ENCODE data around the gene ADRM1.

ADRM1 gene

DNA sequence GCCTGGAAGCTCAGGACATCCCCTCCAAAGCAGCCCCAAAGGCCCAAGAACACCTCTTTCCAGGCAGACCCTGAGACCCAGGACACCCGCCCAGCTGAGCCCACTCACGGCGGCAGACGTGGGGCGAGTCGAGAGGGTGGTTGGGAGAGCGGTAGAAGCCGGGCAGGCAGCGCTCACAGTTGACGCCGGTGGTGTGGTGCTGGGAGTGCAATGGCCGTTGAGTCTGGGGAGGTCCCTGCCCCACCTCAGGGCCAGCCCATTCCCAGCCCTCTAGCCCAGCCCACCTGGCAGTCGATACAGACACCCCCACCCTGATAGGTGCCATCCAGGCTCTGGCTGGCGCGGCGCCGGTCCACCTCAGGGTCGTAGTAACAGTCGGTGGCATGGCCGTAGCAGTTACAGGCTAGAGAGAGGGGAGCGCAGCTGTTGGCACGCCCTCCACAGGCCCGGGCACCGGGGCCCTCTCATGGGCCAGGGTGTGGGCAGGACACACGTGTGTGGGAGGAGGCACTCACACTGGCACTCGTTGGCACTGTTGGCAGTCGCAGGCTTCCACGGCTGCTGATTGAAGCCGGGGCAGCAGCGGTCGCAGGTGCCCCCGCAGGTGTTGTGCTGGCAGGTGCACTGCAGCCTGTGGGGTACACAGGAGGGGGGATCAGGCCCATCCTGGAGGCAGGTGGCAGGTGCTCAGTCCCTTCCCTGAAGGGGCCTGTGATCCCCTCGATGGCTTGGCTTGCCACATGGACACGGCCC lies 43.8 kb downstream of the ADRM1 start:
- no peak overlapping the region for H3K27ac ChIP-seq
- TF ChIP-seq, protein P1, sequence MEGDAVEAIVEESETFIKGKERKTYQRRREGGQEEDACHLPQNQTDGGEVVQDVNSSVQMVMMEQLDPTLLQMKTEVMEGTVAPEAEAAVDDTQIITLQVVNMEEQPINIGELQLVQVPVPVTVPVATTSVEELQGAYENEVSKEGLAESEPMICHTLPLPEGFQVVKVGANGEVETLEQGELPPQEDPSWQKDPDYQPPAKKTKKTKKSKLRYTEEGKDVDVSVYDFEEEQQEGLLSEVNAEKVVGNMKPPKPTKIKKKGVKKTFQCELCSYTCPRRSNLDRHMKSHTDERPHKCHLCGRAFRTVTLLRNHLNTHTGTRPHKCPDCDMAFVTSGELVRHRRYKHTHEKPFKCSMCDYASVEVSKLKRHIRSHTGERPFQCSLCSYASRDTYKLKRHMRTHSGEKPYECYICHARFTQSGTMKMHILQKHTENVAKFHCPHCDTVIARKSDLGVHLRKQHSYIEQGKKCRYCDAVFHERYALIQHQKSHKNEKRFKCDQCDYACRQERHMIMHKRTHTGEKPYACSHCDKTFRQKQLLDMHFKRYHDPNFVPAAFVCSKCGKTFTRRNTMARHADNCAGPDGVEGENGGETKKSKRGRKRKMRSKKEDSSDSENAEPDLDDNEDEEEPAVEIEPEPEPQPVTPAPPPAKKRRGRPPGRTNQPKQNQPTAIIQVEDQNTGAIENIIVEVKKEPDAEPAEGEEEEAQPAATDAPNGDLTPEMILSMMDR (conservative IDR thresholded peaks at IDR 0.05) = no peak

DNA sequence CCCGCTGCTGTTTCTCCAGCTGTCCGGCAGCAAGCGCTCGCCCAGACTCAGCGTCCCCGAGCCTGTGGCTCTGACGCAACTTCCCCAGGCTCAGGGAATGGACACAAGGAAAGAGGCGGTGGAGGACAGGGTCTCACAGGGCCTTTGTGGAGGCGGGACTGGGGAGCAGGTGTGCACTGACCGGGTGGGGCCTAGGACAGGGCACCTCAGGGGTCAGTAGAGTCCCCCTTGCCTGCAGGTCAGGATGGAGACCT lies 44.3 kb downstream of the ADRM1 start:
- TF ChIP-seq, protein P1 (conservative IDR thresholded peaks at IDR 0.05) = no peak
- no peak overlapping the region for H3K27ac ChIP-seq

GRCh38 chr20:62347445-62347844 lies 44.6 kb downstream of the ADRM1 start:
- TF ChIP-seq, protein P1 (conservative IDR thresholded peaks at IDR 0.05) = no peak
- H3K27ac ChIP-seq = no peak overlapping the region

DNA sequence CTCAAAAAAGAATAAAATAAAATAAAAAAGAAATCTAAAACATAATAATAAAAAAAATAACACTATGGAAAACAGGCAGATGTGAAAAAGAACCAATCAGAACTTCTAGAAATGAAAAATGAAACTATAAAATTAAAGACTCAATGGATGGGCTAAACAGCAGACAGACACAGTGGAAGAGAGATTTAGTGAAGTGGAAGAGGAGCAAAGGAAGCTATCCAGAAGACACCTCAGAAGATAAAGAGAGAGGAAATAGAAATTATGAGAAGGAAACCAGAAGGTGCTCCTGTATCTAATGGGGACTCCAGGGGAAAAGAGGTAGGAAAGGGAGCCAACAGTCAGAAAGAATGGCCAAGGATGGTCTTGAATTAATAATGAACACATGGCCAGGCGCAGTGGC lies 45.8 kb downstream of the ADRM1 start:
- no peak overlapping the region for H3K27ac ChIP-seq

GRCh38 chr20:62349556-62350097 lies 46.8 kb downstream of the ADRM1 start:
- TF ChIP-seq, protein P1 (conservative IDR thresholded peaks at IDR 0.05) = no peak
- no peak overlapping the region for H3K27ac ChIP-seq

More for the DNA sequence above, 45.8 kb downstream of the ADRM1 start:
- TF ChIP-seq, protein P1 (conservative IDR thresholded peaks at IDR 0.05) = no peak

GRCh38 chr20:62350098-62350628 lies 47.4 kb downstream of the ADRM1 start:
- no peak overlapping the region for H3K27ac ChIP-seq
- TF ChIP-seq, protein P1 (conservative IDR thresholded peaks at IDR 0.05) = no peak

- TF ChIP-seq, protein P1 (conservative IDR thresholded peaks at IDR 0.05) = no peak
- H3K27ac ChIP-seq = no peak overlapping the region
Observed at GRCh38 chr20:62350629-62351422, 48.0 kb downstream of the ADRM1 start.

Measured in VCaP (cell line).